DMS53 treated with DMSO at 0.1 percent for 48 hours (cell line): Measurements from ENCODE around the gene NDUFAF4.
A peak's percentile ranks its signal among the peaks of the same experiment; 100 is the strongest.

ENCODE experiments used
- DNase-seq: peaks from one replicate; lab custom pipeline; 2025; ENCODE audit not compliant: unreplicated experiment; lab: John Stamatoyannopoulos, UW

The NDUFAF4 gene

DNA sequence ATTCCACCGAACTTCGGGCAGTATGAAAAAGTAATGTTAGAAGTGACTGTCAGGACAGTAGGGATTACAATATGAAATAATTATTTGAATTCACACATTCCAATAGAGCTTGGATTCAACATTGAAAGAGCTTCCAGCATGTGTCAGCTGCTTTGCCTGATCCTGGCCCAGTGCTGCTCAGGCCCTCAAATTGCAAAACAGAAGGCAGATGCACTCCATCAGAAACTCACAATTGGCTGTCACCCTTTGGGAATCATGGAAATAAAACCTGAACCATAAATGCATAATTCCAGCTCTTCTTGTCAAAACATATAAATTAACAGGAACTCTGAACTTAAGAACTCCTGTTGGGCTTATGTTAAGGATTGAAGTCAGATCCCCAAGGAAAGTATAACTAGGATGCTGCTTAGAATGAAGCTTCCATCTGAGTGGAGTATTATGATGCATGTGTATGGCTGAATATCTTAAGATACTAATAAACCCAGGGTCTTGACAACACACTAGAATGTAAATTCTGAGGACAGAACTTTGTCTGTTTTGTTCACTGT is 1.8 kb upstream of the NDUFAF4 start:
- no peak for DNase-seq

DNA sequence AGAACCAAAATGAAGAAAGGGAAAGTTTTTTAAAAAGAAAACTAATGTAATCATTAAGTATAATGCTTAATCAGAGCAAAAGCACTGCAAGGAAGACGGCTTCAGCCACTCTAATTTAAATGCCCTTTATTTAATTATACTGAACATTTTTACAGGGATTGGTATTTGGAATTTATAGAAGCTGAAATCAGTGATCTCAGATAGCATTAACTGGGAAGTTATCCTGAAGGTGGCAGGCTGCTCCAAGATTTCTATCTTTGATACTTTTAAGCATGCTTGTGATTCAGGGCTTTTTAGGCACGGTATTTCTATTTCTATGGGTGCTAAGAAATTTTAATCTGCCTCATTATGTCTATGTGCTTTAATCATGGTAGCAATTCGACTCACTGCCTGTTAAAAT is 1.3 kb upstream of the NDUFAF4 start:
- DNase-seq = peak; percentile 44

DNA sequence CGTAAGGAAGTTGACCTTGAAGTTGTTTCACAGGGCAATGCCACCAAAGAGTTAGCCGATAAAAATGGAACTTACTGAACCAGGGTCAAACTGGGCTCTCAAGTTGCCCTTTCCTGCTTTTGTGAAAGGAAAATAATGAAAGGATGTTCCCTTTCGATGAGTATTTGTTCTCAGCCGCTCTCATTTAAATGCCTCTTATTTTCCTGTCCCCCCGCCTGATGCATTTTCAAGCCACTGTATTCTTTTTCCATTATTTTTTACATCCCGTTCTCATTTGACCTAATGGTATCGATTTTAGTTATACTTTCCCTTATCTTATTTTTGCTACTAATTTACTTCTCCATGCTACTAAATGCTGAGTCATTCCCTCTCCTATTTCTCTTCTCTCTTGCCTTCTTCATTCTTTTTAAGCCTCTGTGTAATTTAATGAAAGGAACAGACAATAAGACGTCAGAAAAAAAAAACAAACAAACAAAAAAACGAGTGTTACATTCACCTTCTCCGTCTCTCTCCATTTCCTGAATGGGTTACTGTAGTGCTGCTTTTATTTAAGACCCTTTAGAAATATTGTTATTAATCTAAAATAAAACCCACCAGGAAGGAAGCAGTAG is 655 bp upstream of the NDUFAF4 start:
- DNase-seq = peak; percentile 58

DNA sequence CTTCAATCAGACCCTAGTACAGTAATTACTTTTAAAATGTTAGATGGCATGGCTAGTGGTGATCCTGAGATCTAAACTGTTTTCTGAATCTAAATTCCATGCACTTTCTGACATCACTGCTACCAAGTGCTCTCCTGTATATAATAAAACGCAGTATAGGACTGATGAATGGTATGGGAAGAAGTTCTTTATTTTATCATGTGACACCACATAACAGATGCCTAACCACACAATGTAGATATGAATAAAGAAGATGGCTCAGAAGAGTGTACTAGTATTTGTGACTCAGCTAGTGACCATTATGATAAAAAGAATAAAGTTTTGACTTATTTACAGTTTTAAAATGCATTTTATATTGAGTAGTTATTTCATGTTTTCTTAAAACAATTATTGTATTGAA is 8.5 kb downstream of the NDUFAF4 start:
- DNase-seq = no peak

DNA sequence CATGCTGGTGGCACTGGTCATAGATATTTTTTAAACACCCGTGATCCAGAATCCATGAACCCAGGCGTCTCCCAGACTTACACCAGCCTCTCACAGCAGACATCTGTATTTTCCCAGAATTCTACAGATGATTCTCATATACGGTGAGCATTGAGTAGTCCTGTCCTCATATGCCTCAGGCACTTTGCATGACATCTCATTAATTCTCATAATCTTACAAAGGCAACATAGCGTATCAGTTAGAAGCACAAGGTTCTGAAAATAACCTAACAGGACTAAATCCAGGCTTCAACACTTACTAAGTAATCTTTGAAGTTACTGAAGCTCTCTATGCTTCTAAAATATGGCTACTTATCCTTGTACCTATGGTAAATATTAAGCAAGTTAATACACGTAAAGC is 8.9 kb downstream of the NDUFAF4 start:
- no peak for DNase-seq

DNA sequence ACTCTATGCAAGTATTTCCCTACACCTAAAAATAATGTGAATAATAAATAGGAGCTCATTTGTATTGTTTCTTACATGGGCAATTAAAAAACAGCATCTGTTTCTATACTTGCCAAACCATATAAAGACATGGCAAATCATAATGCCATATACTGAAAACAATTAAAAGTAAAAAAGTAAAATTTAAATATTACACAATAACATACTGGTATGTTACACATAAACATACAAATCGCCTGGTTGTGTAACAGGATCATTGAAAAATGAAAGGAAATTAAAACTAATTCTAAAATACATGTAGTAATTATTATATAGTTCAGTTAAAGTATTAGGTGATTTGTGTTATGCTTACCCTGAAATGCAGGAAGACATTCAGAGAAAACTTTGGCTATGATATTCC is 11.2 kb downstream of the NDUFAF4 start:
- no peak for DNase-seq

DNA sequence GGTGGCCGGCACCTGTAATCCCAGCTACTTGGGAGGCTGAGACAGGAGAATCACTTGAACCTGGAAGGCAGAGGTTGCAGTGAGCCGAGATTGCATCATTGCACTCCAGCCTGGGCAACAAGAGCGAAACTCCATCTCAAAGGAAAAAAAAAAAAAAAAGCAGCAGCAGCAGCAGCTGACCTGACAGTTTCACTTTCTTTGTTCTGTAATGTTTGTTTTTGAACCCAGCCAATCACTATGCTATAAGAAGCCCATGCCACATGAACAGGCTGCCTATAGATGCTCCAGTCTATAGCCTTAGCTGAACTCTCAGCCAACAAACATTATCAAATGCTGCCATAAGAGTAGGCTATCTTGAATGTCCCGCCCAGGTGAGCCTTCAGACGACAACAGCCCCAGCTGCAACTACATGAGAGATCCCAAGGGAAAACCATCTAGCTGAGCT is 12.5 kb downstream of the NDUFAF4 start:
- DNase-seq = peak; percentile 78

DNA sequence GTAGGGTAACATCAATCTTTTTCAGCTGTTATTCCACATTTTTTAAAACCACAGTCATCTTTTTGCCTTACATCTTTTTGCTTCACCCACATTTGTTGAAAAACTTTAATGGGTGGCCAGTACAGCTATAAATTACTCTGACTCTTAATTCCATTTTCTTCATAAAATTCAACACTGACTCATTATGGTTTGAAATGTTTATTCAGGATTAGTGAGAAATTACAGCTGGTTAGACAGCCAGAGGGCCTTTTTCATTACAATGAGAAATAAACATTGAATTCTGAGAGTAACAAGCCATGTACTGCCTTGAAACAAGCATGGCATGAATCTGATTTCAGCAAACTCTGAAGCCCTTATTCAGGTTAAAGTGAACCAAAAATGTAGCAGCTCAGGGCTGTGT is 19.5 kb downstream of the NDUFAF4 start:
- DNase-seq = no peak

DNA sequence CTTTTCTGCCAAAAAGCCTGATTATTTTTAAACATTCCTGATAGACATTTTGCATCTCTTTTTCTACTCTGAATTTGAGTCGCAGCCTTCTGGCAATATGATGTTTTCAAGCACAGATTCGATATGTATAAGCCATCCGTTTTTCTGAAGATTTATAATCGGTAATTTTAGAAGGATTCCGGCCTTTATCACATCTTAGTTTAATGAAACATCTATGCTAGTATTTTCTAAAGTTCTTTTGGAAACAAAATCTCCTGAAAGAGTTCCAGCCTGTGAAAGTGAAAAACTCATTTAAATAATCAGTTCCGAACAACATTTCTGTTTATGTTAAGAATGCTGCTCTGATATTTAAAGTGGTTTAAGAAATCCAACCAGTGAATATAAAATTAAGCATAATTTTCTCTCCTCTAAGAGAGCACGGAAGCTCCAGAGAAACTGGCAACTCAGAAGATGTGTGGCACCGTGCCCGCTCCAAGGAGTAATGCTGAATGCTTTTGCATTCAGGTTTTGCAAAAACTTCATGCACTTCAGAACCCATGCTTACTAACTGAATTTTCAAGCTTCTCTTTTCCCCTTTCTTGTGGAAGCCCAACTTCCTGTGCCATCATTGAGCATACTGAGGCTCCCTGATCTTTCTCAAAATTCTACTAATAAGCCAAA is 20.7 kb downstream of the NDUFAF4 start:
- DNase-seq = no peak

DNA sequence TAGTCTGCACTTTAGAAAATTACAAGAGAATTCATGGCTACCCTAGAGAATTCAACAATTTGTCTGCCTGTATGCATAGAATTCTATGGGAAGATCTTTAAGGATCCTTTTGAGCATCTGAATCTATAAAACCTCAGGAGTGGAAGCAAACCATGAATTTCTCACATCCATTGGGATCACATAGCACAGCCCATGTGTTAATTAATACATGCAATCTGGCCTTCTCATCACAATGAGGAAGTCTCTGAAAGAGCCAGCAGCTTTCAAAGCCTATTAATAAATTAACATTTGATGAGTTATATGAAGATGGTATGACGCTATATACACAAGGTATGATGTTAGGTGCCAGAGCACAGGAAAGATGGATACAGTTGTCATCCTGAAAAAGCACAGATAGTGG is 24.7 kb downstream of the NDUFAF4 start:
- DNase-seq = no peak

DNA sequence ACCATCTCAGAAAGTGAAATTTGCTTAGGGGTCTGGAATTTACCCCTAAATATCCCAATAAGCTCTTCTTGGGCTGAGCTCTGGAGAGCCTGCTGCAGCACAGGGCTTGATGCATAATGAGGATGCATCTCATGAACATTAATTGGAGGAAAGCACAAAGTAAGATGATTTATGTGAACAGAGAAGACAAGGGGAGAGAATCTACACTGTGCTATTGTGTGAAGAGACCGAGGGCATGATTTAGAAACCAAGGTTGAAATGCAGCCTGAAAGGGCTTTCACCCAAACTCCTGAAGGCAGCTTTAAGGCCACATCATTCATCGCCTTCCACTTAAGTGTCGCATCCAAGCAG is 32.7 kb downstream of the NDUFAF4 start:
- DNase-seq = no peak

DNA sequence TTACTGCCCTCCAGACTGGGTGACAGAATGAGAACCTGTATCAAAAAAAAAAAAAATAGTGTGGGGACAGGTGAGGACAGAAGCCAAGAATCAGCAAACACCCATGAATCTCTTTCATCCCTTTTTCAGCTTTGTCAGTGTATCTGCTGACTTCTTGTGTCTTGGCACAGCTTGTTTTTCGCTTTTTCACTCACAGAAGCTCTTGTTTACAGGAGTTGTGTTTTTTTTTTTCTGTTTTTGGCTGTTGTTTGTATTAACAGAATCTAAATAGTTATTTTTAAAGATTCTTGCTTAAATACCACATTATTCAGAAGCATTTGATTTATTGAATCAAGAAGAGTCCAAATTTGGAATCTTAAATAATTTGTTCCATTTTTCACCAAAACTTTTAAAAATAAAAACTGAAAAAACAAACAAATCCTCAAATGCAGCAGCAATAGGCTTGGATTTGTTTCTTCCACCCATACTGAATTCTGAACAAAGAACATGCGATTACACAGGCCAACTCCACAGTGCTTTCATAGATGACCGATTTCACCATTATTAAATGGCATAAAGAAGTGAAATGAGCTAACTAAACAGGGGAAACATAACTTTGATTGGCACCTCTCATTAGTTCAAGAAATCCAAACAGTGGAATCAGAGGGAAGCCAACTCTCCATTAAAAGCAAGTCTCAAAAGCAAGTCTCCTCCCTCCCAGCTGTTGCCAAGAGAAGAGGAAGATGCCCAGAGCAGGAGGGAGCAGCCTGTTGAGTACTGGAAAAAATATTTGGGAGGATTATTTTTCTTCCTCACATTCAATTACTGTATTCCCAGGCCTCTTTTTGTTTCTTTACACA is 33.3 kb downstream of the NDUFAF4 start:
- no peak for DNase-seq

DNA sequence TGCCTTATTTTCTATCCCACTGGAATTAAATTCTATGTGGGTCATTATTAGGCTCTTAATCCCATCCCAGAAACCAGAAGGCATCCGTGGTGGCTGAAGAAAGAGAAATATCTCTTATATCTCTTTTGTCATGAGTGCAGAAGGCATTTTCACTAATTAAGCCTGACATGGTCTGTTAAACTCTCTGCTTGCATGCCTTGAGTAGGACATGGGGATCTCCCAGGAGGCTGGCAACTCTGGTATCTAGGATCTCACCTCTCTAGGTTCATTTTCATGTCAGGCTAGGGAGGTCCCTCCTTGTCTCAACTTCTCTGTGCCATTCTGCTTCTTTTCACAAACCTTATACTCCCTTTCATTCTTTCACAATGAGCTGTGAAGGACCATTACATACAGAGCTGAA is 35.1 kb downstream of the NDUFAF4 start:
- no peak for DNase-seq

DNA sequence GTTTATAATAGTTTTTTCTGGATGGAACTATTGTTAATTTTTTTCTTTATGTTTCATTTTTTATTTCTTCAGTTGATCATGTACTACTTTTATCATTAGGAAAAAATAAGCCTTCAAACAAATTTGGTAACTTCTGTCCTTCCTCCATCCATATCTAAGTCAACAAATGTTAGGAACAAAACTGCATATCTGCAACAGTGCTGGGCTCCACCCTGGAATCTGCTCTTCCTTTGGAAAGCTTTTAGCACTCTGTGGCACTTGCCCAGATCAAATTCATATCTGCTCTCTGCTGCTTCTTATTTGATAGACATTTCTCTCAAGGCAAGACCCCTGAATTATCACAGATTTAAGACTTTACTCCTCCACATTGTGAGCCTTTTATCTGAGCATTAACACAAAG is 36.1 kb downstream of the NDUFAF4 start:
- DNase-seq = no peak

DNA sequence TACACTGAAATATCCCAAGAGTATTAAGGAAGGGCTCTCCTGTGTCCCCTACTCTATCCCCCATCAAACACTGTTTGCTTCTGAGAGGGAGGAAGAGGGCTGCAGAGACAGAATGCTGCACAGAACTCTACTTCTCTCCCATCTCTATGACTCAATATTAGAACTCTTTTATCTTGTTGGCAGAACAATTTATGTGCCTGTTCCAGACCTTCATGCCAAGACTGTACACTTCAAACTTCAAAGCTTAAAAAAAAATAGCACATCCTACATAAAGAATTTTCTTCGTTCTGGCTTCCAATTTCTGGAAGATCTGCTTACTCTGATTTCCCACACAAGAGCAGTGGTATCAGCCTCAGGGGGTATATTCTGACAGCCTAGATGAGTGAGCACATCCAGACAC is 40.8 kb downstream of the NDUFAF4 start:
- no peak for DNase-seq

DNA sequence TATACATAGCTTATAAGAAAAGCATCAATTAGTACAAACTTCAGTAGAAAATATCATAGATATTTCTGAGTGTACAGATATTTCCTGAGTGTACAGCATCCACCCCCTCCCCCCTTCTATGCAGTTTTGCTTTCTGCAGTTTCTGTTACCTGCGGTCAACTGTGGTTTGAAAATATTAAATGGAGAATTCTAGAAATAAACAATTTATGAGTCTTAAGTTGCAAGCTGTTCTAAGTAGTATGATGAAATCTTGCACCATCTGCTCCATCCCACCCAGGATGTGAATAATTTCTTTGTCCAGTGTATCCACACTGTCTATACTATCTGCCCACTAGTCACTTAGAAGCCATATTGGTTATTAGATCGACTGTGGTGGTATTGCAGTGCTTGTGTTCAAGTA is 44.6 kb downstream of the NDUFAF4 start:
- no peak for DNase-seq

DNA sequence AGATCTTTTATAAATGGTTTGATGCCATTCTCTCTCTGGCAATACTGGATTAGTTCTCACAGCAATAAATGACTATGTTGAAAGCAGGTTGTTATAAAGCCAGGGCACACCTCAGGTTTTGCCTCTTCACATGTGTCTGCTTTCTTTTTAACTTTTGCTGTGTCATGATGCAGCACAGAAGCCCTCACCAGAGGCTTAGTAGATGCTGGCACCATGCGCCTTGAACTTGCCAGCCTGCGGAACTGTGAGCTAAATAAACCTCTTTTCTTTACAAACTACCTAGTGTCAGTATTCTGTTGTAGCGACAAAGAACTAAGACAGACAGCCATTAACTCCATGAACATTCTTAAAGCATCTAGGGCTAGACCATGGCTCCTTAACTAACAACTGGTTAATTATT is 45.1 kb downstream of the NDUFAF4 start:
- peak; percentile 13 for DNase-seq

DNA sequence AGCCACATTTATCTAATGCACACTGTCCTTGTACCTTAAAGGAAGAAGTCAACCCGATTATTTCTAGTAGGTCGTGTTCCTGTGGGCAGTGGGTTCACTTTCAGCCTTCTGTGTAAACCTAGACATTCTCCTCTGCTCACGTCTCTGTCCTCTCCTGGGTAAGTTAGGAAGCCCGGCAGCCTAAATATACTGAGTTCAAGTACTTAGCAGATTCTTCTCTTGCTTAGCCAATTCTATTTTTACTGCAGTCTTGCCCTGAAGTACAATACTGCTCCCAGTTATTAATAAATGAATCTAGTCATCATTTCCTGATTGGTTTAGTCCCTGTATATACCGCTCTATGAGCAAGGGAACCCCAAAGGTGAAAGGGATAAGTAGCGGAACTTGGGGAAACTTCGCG is 45.8 kb downstream of the NDUFAF4 start:
- DNase-seq = no peak

DNA sequence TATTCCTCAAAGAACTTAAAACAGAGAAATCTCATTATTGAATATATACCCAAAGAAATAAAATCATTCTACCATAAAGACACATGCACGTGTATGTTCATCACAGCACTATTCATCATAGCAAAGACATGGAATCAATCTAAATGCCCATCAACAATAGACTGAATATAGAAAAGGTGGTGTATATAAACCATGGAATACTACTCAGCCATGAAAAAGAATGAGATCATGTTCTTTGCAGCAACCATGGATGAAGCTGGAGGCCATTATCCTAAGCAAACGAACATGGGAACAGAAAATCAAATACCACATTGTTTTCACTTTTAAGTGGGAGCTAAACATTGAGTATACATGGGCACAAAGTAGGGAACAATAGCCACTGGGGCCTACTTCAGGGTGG is 48.1 kb downstream of the NDUFAF4 start:
- DNase-seq = no peak

DNA sequence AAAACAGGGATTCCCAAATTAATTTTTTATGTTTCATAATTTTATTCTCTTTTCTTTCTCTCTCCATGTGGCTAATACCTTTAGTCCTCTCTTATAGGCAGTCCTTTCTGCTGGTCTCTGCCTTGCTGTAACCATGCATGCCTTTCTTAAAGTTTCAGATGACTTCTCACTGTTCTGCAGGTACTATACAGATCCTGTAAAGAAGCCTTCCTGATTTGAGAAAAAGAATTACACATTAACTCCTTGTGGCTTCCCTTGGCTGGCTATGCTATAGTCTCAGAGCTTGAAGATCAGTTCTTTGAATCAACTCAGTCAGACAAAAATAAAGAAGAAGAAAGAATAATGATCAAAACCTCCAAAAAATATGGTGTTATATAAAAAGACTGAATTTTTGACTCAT is 53.2 kb downstream of the NDUFAF4 start:
- no peak for DNase-seq

DNA sequence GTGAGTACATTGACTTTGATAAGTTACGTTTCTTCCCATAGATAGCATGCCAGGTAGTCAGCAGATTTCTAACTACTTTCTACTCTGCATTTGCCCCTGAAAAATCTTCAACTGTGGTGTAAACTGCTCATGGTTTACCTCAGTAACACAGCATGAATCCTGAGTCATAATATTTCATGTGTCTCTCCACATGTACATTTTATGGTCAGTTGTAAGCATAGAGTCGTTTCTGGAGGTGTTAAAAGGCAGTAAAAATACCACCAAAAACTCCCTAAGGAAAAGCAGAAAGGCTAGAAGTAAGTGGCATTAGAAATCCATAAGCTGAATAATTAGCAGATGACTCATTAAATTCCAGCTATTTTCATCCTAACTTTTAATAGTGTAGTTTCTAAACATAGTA is 56.3 kb downstream of the NDUFAF4 start:
- no peak for DNase-seq
